ENCODE data around the gene TTLL3. TPM values are rescaled to one million over a fixed set of nuclear protein-coding genes. Genes with fewer than 3 reads are reported as not detected.

Gene TTLL3
- total and polyA plus RNA-seq, 2 of the 13 experiments (the other 11 are each of a cell fraction or from before 2014, with no cell fraction given), result 9.5 to 51.2 TPM

DNA sequence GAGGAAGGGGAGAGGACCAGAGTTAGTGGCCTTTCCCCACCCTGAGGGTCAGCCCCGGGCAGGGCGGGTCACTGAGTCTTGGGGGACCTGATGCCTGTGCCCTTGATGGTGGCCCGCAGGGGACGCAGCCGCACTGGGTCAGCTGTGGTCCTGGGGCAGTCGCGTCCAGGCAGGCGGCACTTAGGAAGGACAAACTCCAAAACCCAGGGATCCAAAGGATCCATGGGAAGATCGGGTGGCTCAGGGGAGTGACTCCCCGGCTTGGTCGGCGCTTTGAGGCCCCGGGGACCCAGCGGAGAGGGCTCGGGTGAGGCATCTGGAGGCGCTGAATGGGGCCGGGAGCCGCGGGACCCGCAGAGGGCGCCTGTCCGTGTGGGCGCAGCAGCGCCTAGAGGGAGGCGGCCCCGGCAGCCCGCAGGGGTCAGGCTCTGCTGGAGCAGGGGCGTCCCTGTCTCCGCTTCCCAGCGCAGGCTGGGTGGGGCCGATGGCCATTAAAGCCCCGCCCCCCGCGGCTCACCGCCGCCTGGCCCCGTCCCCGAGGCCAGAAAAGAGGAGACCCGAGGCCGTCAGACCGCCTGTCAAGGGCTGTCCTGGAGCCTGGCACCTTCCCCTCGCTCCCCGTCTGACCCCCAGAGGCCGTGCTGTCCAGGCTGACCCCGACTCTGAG, 52.5 kb downstream of the TTLL3 start (continued):
- TF ChIP-seq, protein P1, sequence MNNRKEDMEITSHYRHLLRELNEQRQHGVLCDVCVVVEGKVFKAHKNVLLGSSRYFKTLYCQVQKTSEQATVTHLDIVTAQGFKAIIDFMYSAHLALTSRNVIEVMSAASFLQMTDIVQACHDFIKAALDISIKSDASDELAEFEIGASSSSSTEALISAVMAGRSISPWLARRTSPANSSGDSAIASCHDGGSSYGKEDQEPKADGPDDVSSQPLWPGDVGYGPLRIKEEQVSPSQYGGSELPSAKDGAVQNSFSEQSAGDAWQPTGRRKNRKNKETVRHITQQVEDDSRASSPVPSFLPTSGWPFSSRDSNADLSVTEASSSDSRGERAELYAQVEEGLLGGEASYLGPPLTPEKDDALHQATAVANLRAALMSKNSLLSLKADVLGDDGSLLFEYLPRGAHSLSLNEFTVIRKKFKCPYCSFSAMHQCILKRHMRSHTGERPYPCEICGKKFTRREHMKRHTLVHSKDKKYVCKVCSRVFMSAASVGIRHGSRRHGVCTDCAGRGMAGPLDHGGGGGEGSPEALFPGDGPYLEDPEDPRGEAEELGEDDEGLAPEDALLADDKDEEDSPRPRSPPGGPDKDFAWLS (CRISPR knock-in tag; IDR thresholded peaks at IDR 0.05; ENCODE audit: borderline replicate concordance), result no peak
- TF ChIP-seq, protein P2, sequence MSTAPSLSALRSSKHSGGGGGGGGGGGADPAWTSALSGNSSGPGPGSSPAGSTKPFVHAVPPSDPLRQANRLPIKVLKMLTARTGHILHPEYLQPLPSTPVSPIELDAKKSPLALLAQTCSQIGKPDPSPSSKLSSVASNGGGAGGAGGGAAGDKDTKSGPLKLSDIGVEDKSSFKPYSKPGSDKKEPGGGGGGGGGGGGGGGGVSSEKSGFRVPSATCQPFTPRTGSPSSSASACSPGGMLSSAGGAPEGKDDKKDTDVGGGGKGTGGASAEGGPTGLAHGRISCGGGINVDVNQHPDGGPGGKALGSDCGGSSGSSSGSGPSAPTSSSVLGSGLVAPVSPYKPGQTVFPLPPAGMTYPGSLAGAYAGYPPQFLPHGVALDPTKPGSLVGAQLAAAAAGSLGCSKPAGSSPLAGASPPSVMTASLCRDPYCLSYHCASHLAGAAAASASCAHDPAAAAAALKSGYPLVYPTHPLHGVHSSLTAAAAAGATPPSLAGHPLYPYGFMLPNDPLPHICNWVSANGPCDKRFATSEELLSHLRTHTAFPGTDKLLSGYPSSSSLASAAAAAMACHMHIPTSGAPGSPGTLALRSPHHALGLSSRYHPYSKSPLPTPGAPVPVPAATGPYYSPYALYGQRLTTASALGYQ (CRISPR knock-in tag; IDR thresholded peaks at IDR 0.05), result 0 out of 2 replicates have a peak, but pooled peaks have one; percentile 32
- no peak for TF ChIP-seq ZNF432 (CRISPR knock-in tag; IDR thresholded peaks at IDR 0.05; ENCODE audit: borderline replicate concordance)
- TF ChIP-seq ZNF496 (CRISPR knock-in tag; IDR thresholded peaks at IDR 0.05; ENCODE audit: insufficient replicate concordance), result no peak
- peak; percentile 58; the same call in 1 of the 2 replicates for TF ChIP-seq HOXA3 (CRISPR knock-in tag; IDR thresholded peaks at IDR 0.05)
- no peak for TF ChIP-seq ZZZ3 (CRISPR knock-in tag; IDR thresholded peaks at IDR 0.05; ENCODE audit: borderline replicate concordance)
- TF ChIP-seq ZNF549 (CRISPR knock-in tag; IDR thresholded peaks at IDR 0.05), result no peak
- TF ChIP-seq ERF (CRISPR knock-in tag; IDR thresholded peaks at IDR 0.05), result peak; percentile 62
- TF ChIP-seq SCMH1 (CRISPR knock-in tag; IDR thresholded peaks at IDR 0.05; ENCODE audit: borderline replicate concordance), result no peak
- no peak for TF ChIP-seq MZF1 (CRISPR knock-in tag; IDR thresholded peaks at IDR 0.05; ENCODE audit: borderline replicate concordance)
- TF ChIP-seq ELF4 (CRISPR knock-in tag; IDR thresholded peaks at IDR 0.05; ENCODE audit: borderline replicate concordance), result no peak
- TF ChIP-seq SETDB1 (CRISPR knock-in tag; IDR thresholded peaks at IDR 0.05; ENCODE audit: borderline replicate concordance), result no peak
- TF ChIP-seq MTF1 (CRISPR knock-in tag; IDR thresholded peaks at IDR 0.05), result no peak
- TF ChIP-seq HCFC1 (IDR thresholded peaks at IDR 0.05; ENCODE audit: low read depth, low read length), result no peak
- 0 out of 2 replicates have a peak, but pooled peaks have one; percentile 40 for TF ChIP-seq TOPORS (CRISPR knock-in tag; IDR thresholded peaks at IDR 0.05)
- TF ChIP-seq, protein P3, sequence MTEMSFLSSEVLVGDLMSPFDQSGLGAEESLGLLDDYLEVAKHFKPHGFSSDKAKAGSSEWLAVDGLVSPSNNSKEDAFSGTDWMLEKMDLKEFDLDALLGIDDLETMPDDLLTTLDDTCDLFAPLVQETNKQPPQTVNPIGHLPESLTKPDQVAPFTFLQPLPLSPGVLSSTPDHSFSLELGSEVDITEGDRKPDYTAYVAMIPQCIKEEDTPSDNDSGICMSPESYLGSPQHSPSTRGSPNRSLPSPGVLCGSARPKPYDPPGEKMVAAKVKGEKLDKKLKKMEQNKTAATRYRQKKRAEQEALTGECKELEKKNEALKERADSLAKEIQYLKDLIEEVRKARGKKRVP (CRISPR knock-in tag; IDR thresholded peaks at IDR 0.05), result no peak
- TF ChIP-seq PAF1 (CRISPR knock-in tag; IDR thresholded peaks at IDR 0.05), result no peak
- TF ChIP-seq ZNF138 (CRISPR knock-in tag; IDR thresholded peaks at IDR 0.05; ENCODE audit: low read depth), result no peak

All from HepG2 (cell line).